HEK293 (cell line): ENCODE data around the gene SYAP1.

ENCODE experiments used
- CTCF ChIA-PET: fragments of 350-600 bp; formaldehyde crosslinking; extraction: SDS; loops from one replicate; lab custom pipeline; 2021; ENCODE audit warnings: antibody characterized with exemption; lab: Yijun Ruan, JAX
- POLR2A ChIA-PET: fragments of 300-600 bp; formaldehyde crosslinking; extraction: SDS; loops from one replicate; lab custom pipeline; 2020; ENCODE audit warnings: antibody characterized with exemption, inconsistent platforms; lab: Yijun Ruan, JAX
- H3K27ac ChIP-seq: fragments of 200-500 bp; sonication (Bioruptor generic); 2 replicates; pipeline ENCODE4 v1.5.1; 2014; ENCODE audit warnings: low read depth, low read length, control low read depth, inconsistent platforms; ENCODE audit errors: extremely low read depth
- H3K36me3 ChIP-seq, 2 experiments: fragments of 200-500 bp in 1 of 2; sonication (Bioruptor generic) in 1 of 2; 1 replicate in 1 of 2; 2 replicates in 1 of 2; pipeline ENCODE4 v1.5.1; 2014 to 2017; ENCODE audit warnings: inconsistent platforms in 2 of 2, low read length in 2 of 2; ENCODE audit not compliant: control insufficient read depth in 2 of 2, insufficient read depth in 1 of 2
- H3K4me1 ChIP-seq: fragments of 200-500 bp; sonication (Bioruptor generic); 2 replicates; pipeline ENCODE4 v1.5.1; 2014; ENCODE audit warnings: mild to moderate bottlenecking, low read length, inconsistent platforms; ENCODE audit not compliant: control insufficient read depth, insufficient read depth
- H3K4me3 ChIP-seq: 2 replicates; pipeline ENCODE4 v1.5.1; 2011; ENCODE audit warnings: low read depth, mild to moderate bottlenecking, control low read depth, low read length, moderate library complexity
- H3K9me3 ChIP-seq: fragments of 200-500 bp; sonication (Bioruptor generic); 2 replicates; pipeline ENCODE4 v1.5.1; 2014; ENCODE audit warnings: low read depth, low read length, inconsistent platforms; ENCODE audit not compliant: control insufficient read depth, insufficient read depth
- BCL11B ChIP-seq: fragments of 450-650 bp; formaldehyde crosslinking; IDR thresholded peaks from 2 replicates; pipeline ENCODE4 v1.5.1; 2016; ENCODE audit warnings: low read depth, missing biosample characterization, missing genetic modification characterization
- GLI4 ChIP-seq: fragments of 450-650 bp; formaldehyde crosslinking; IDR thresholded peaks from 2 replicates; pipeline ENCODE4 v1.5.1; 2016; ENCODE audit warnings: missing biosample characterization, missing genetic modification characterization
- GLIS2 ChIP-seq: fragments of 450-650 bp; formaldehyde crosslinking; IDR thresholded peaks from 2 replicates; pipeline ENCODE4 v1.5.1; 2016; ENCODE audit warnings: missing biosample characterization, missing genetic modification characterization
- HOXC10 ChIP-seq: sonication (generic); formaldehyde crosslinking; IDR thresholded peaks from 2 replicates; pipeline ENCODE4 v1.8.1; 2023; ENCODE audit warnings: mild to moderate bottlenecking, missing genetic modification reagents
- IKZF3 ChIP-seq: fragments of 450-650 bp; IDR thresholded peaks from 2 replicates; pipeline ENCODE4 v1.5.0; 2018; ENCODE audit warnings: missing biosample characterization, mild to moderate bottlenecking, missing genetic modification characterization, moderate library complexity
- INSM2 ChIP-seq: fragments of 450-650 bp; formaldehyde crosslinking; IDR thresholded peaks from 2 replicates; pipeline ENCODE4 v1.5.1; 2016; ENCODE audit warnings: missing biosample characterization, missing genetic modification characterization
- SALL2 ChIP-seq: fragments of 450-650 bp; formaldehyde crosslinking; IDR thresholded peaks from 2 replicates; pipeline ENCODE4 v1.5.0; 2017; ENCODE audit warnings: missing biosample characterization, mild to moderate bottlenecking, missing genetic modification characterization, borderline replicate concordance
- SP2 ChIP-seq: fragments of 450-650 bp; formaldehyde crosslinking; IDR thresholded peaks from 2 replicates; pipeline ENCODE4 v1.5.1; 2016; ENCODE audit warnings: missing biosample characterization, missing genetic modification characterization
- SP7 ChIP-seq: fragments of 450-650 bp; formaldehyde crosslinking; IDR thresholded peaks from 2 replicates; pipeline ENCODE4 v1.5.1; 2016; ENCODE audit warnings: missing biosample characterization, missing genetic modification characterization
- ZBTB11 ChIP-seq: fragments of 450-650 bp; formaldehyde crosslinking; conservative IDR thresholded peaks from 2 replicates; pipeline ENCODE4 v1.5.1; 2016; ENCODE audit warnings: low read depth, missing biosample characterization, missing genetic modification characterization
- ZBTB21 ChIP-seq: fragments of 450-650 bp; formaldehyde crosslinking; IDR thresholded peaks from 2 replicates; pipeline ENCODE4 v1.5.1; 2017; ENCODE audit warnings: missing biosample characterization, missing genetic modification characterization
- ZFP37 ChIP-seq: fragments of 450-650 bp; formaldehyde crosslinking; IDR thresholded peaks from 2 replicates; pipeline ENCODE4 v1.5.1; 2016; ENCODE audit warnings: missing biosample characterization, missing genetic modification characterization
- ZFP69B ChIP-seq: fragments of 450-650 bp; formaldehyde crosslinking; IDR thresholded peaks from 2 replicates; pipeline ENCODE4 v1.5.1; 2016; ENCODE audit warnings: missing biosample characterization, missing genetic modification characterization
- ZNF10 ChIP-seq: fragments of 450-650 bp; formaldehyde crosslinking; IDR thresholded peaks from 2 replicates; pipeline ENCODE4 v1.5.1; 2017; ENCODE audit warnings: missing biosample characterization, missing genetic modification characterization
- ZNF146 ChIP-seq: fragments of 450-650 bp; formaldehyde crosslinking; IDR thresholded peaks from 2 replicates; pipeline ENCODE4 v1.5.1; 2016; ENCODE audit warnings: missing biosample characterization, missing genetic modification characterization
- ZNF341 ChIP-seq: fragments of 450-650 bp; formaldehyde crosslinking; IDR thresholded peaks from 2 replicates; pipeline ENCODE4; 2016; ENCODE audit warnings: low read depth, missing biosample characterization, missing genetic modification characterization
- ZNF391 ChIP-seq: fragments of 450-650 bp; formaldehyde crosslinking; IDR thresholded peaks from 2 replicates; pipeline ENCODE4 v1.5.1; 2016; ENCODE audit warnings: low read depth, missing biosample characterization, missing genetic modification characterization, borderline replicate concordance
- ZNF544 ChIP-seq: fragments of 450-650 bp; formaldehyde crosslinking; IDR thresholded peaks from 2 replicates; pipeline ENCODE4 v1.5.0; 2017; ENCODE audit warnings: missing biosample characterization, missing genetic modification characterization
- ZNF626 ChIP-seq: fragments of 450-650 bp; sonication (Bioruptor Pico); formaldehyde crosslinking; IDR thresholded peaks from 2 replicates; pipeline ENCODE4 v1.5.1; 2018; ENCODE audit warnings: missing biosample characterization, missing genetic modification characterization, inconsistent platforms
- ZNF639 ChIP-seq: fragments of 450-650 bp; formaldehyde crosslinking; IDR thresholded peaks from 2 replicates; pipeline ENCODE4 v1.5.1; 2016; ENCODE audit warnings: missing biosample characterization, missing genetic modification characterization
- ZNF777 ChIP-seq: fragments of 450-650 bp; formaldehyde crosslinking; IDR thresholded peaks from 2 replicates; pipeline ENCODE4 v1.5.1; 2017; ENCODE audit warnings: missing biosample characterization, missing genetic modification characterization, borderline replicate concordance
- ZNF830 ChIP-seq: fragments of 450-650 bp; IDR thresholded peaks from 2 replicates; pipeline ENCODE4 v1.5.0; 2018; ENCODE audit warnings: missing biosample characterization, missing genetic modification characterization, low read depth, mild to moderate bottlenecking, moderate library complexity
- ZNF843 ChIP-seq: fragments of 450-650 bp; formaldehyde crosslinking; IDR thresholded peaks from 2 replicates; pipeline ENCODE4 v1.5.1; 2016; ENCODE audit warnings: missing biosample characterization, missing genetic modification characterization
- TF ChIP-seq, protein P1 (sequence below): fragments of 450-650 bp; IDR thresholded peaks from 2 replicates; pipeline ENCODE4 v1.5.1; 2018; ENCODE audit warnings: missing biosample characterization, missing genetic modification characterization
- TF ChIP-seq, protein P2 (sequence below): fragments of 450-650 bp; formaldehyde crosslinking; IDR thresholded peaks from 2 replicates; pipeline ENCODE4 v1.5.1; 2016; ENCODE audit warnings: missing biosample characterization, missing genetic modification characterization
- TF ChIP-seq, protein P3 (sequence below): fragments of 450-650 bp; formaldehyde crosslinking; optimal IDR thresholded peaks from 2 replicates; pipeline ENCODE3; 2016; ENCODE audit warnings: missing biosample characterization, mild to moderate bottlenecking, missing genetic modification characterization

Gene SYAP1

DNA sequence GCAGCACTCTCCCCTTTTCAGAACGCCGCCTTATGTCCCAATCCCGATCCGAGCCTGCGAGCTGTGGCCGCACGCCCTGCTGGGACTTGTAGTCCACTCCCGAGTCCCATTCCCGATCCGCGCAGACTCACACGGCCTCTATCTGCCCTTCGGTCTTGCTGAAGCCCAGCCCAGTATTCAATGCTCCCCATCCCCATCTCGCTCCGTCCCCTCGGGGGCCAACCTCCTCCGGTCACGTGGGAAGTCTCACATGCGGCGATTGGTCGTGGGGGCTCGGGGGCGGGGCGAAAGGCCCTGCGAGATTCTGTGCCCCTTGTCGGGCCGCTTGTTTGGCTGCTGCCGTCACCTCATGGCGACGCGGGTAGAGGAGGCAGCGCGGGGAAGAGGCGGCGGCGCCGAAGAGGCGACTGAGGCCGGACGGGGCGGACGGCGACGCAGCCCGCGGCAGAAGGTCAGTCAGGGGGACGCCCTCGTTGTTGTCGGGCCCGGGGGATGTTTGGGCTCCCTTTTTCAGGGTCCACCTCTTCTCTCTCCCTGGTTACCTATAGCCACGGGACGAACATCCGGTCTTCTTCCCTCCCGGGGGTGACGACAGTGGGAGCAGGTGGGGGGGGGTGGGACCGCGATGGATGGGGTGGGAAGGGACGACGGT, 66.9 kb downstream of the SYAP1 start, which contains the start of gene TXLNG:
TSS of gene TXLNG (plus strand) at position 328 of the 652 bp plus-strand sequence. CDS start at position 350, 22 bp downstream.
- no peaks in the 10 kb centered on the region for H3K9me3 ChIP-seq
- CTCF ChIA-PET = no interaction called here
- peak within 1 kb of the TSS; percentile 76 for H3K4me3 ChIP-seq
- H3K4me1 ChIP-seq = peaks cover 10% of the 10 kb centered on the region; the same call in 1 of the 2 replicates
- peak within 1 kb of the TSS; percentile 62 for H3K27ac ChIP-seq
- POLR2A ChIA-PET = interaction anchor here (1.3 to 2.6 kb wide), 3 partner anchors 15 to 74 kb away, joined by 4 to 42 read pairs (median 24); partner anchors contain the start of genes CTPS2 and SYAP1
- H3K36me3 ChIP-seq = peaks cover 11 to 16% of the 10 kb centered on the region in 2 experiments
- TF ChIP-seq ZNF777 (tag by site-specific recombination) = peak; percentile 86
- no peak for TF ChIP-seq IKZF3 (tag by site-specific recombination)
- peak; percentile 21; the same call in 1 of the 2 replicates for TF ChIP-seq BCL11B (tag by site-specific recombination)
- no peak for TF ChIP-seq ZNF626
- peak; percentile 95 for TF ChIP-seq SP2 (tag by site-specific recombination)
- TF ChIP-seq HOXC10 (CRISPR knock-in tag) = peak; percentile 53; the same call in 1 of the 2 replicates
- no peak for TF ChIP-seq ZNF830 (tag by site-specific recombination)
- TF ChIP-seq, protein P1, sequence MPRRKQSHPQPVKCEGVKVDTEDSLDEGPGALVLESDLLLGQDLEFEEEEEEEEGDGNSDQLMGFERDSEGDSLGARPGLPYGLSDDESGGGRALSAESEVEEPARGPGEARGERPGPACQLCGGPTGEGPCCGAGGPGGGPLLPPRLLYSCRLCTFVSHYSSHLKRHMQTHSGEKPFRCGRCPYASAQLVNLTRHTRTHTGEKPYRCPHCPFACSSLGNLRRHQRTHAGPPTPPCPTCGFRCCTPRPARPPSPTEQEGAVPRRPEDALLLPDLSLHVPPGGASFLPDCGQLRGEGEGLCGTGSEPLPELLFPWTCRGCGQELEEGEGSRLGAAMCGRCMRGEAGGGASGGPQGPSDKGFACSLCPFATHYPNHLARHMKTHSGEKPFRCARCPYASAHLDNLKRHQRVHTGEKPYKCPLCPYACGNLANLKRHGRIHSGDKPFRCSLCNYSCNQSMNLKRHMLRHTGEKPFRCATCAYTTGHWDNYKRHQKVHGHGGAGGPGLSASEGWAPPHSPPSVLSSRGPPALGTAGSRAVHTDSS (tag by site-specific recombination) = no peak
- no peak for TF ChIP-seq ZNF544
- TF ChIP-seq INSM2 (tag by site-specific recombination) = peak; percentile 43; the same call in 1 of the 2 replicates
- TF ChIP-seq, protein P2, sequence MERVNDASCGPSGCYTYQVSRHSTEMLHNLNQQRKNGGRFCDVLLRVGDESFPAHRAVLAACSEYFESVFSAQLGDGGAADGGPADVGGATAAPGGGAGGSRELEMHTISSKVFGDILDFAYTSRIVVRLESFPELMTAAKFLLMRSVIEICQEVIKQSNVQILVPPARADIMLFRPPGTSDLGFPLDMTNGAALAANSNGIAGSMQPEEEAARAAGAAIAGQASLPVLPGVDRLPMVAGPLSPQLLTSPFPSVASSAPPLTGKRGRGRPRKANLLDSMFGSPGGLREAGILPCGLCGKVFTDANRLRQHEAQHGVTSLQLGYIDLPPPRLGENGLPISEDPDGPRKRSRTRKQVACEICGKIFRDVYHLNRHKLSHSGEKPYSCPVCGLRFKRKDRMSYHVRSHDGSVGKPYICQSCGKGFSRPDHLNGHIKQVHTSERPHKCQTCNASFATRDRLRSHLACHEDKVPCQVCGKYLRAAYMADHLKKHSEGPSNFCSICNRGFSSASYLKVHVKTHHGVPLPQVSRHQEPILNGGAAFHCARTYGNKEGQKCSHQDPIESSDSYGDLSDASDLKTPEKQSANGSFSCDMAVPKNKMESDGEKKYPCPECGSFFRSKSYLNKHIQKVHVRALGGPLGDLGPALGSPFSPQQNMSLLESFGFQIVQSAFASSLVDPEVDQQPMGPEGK (tag by site-specific recombination) = peak; percentile 81
- TF ChIP-seq ZNF146 (tag by site-specific recombination) = 0 out of 2 replicates have a peak, but pooled peaks have one; percentile 7
- TF ChIP-seq ZFP69B (tag by site-specific recombination) = 0 out of 2 replicates have a peak, but pooled peaks have one; percentile 15
- TF ChIP-seq, protein P3, sequence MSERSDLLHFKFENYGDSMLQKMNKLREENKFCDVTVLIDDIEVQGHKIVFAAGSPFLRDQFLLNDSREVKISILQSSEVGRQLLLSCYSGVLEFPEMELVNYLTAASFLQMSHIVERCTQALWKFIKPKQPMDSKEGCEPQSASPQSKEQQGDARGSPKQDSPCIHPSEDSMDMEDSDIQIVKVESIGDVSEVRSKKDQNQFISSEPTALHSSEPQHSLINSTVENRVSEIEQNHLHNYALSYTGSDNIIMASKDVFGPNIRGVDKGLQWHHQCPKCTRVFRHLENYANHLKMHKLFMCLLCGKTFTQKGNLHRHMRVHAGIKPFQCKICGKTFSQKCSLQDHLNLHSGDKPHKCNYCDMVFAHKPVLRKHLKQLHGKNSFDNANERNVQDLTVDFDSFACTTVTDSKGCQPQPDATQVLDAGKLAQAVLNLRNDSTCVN = no peak
- TF ChIP-seq ZNF639 (tag by site-specific recombination) = peak; percentile 76
- TF ChIP-seq ZNF10 = peak; percentile 80
- TF ChIP-seq SP7 (tag by site-specific recombination) = peak; percentile 59
- no peak for TF ChIP-seq ZNF341 (tag by site-specific recombination)
- peak; percentile 57 for TF ChIP-seq ZBTB21 (tag by site-specific recombination)
- 0 out of 2 replicates have a peak, but pooled peaks have one; percentile 21 for TF ChIP-seq ZFP37 (tag by site-specific recombination)
- TF ChIP-seq SALL2 (tag by site-specific recombination) = no peak
- TF ChIP-seq GLI4 (tag by site-specific recombination) = no peak
- TF ChIP-seq ZNF843 (tag by site-specific recombination) = peak; percentile 64; the same call in 1 of the 2 replicates
- 0 out of 2 replicates have a peak, but pooled peaks have one; percentile 68 for TF ChIP-seq ZNF391
- peak; percentile 68 for TF ChIP-seq GLIS2
- TF ChIP-seq ZBTB11 (tag by site-specific recombination) = peak; percentile 89
